ENCODE data around the gene PCDH15. TPM values are rescaled to one million over a fixed set of nuclear protein-coding genes. Genes with fewer than 3 reads are reported as not detected.

Gene PCDH15
- total RNA-seq, 2 donors from 2014 or later: 0.58 to 0.95 TPM

DNA sequence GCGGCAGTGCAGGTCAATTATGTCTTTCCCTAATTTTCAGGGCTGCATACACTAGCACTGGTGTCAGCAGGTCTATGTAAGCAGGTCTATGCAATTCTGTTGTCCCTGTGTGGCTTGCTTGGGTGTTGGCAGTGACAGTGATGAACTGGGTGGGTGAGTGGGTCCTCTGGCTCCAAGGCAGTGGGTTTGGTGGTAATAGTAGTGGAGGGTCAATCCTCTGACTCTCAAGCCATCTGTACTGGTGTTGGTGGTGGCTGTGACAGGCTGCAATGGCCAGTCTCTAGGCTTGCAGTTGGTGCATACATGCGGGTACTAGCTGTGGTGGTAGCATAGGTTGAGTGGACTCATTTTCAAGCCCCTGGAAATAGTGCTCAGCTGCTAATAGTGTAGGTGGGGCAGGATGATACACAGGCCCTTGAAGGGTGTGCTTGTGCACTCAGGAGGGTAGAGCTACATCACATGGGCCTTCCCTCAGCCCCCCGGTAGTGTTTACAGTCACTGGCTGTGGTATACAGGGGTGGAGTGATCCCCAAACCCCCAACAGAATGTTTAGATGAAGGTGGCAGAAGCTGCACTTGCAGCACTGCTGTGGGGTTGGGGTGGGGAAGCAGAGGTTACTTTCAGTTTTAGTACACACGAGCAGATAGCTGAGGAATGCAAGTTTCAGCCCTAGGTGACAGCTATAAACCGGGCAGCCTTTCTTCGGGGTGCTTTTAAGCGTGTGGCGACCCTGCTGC is 331.3 kb downstream of the PCDH15 start:
- Histone ChIP-seq H3K4me3 (ENCODE audit: low read length) (no peak overlapping the region), H3K4me1 (ENCODE audit: control insufficient read depth, insufficient read depth, low read length) (no peaks in the 10 kb centered on the region), H3K36me3 (ENCODE audit: control insufficient read depth, insufficient read depth, low read length) (no peaks in the 10 kb centered on the region), H3K27me3 (ENCODE audit: control insufficient read depth, insufficient read depth, low read length, poor library complexity, severe bottlenecking) (peaks cover 27% of the 10 kb centered on the region), H3K9me3 (ENCODE audit: control insufficient read depth, low read length) (no peaks in the 10 kb centered on the region), H3K27ac (ENCODE audit: low read depth, low read length) (no peak overlapping the region), H3K9ac (ENCODE audit: extremely low read depth, low read length, poor library complexity, severe bottlenecking) (no peak overlapping the region)
- H3K4me3 Mint-ChIP-seq: no peak overlapping the region
- no peak overlapping the region for H3K27ac Mint-ChIP-seq
- WGBS, 2 experiments (ENCODE audit: insufficient coverage in 1 of 2, insufficient read length in 1 of 2): 90 to 94% methylated on average over 4 to 8 of the region's 8 CpGs
- H3K27me3 Mint-ChIP-seq (ENCODE audit: insufficient read depth): peaks cover 22% of the 10 kb centered on the region
- no peak for DNase-seq
- TF ChIP-seq CTCF (conservative IDR thresholded peaks at IDR 0.05): no peak
- no peaks in the 10 kb centered on the region for H3K36me3 Mint-ChIP-seq (ENCODE audit: low read depth)
- H3K9me3 Mint-ChIP-seq: no peaks in the 10 kb centered on the region
- H3K4me1 Mint-ChIP-seq: peaks cover 2% of the 10 kb centered on the region

DNA sequence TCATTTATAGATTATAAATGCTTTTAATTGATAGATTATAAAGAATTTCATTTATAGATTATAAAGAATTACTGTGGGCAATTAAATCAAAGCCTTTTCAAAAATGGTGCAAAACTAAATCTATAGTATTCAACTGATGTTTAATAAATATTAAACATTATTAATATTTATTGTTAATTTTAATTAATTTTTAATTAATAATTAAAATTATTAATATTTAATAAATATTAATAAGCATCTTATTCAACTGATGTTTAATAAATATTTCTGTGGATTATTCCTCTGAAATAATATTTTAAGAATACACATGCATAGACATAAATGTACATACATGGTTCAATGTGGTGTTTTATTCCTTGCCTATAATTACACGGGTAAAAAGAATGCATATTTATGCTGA is 346.8 kb downstream of the PCDH15 start:
- no peaks in the 10 kb centered on the region for H3K9me3 Mint-ChIP-seq
- no peaks in the 10 kb centered on the region for H3K27me3 ChIP-seq (ENCODE audit: control insufficient read depth, insufficient read depth, low read length, poor library complexity, severe bottlenecking)
- H3K27ac ChIP-seq (ENCODE audit: low read depth, low read length): no peak overlapping the region
- no peaks in the 10 kb centered on the region for H3K9me3 ChIP-seq (ENCODE audit: control insufficient read depth, low read length)
- H3K27ac Mint-ChIP-seq: no peak overlapping the region
- TF ChIP-seq CTCF (conservative IDR thresholded peaks at IDR 0.05): no peak
- 94% methylated on average over 1 of the region's 1 CpG; no CpG with 5 or more reads in 1 of the 2 experiments for WGBS, 2 experiments (ENCODE audit: insufficient coverage in 1 of 2, insufficient read length in 1 of 2)
- no peaks in the 10 kb centered on the region for H3K36me3 Mint-ChIP-seq (ENCODE audit: low read depth)
- no peaks in the 10 kb centered on the region for H3K4me1 ChIP-seq (ENCODE audit: control insufficient read depth, insufficient read depth, low read length)
- H3K36me3 ChIP-seq (ENCODE audit: control insufficient read depth, insufficient read depth, low read length): no peaks in the 10 kb centered on the region
- no peak overlapping the region for H3K9ac ChIP-seq (ENCODE audit: extremely low read depth, low read length, poor library complexity, severe bottlenecking)
- H3K4me3 ChIP-seq (ENCODE audit: low read length): no peak overlapping the region
- no peaks in the 10 kb centered on the region for H3K4me1 Mint-ChIP-seq
- DNase-seq: no peak
- H3K27me3 Mint-ChIP-seq (ENCODE audit: insufficient read depth): no peaks in the 10 kb centered on the region
- H3K4me3 Mint-ChIP-seq: no peak overlapping the region

- Mint-ChIP-seq H3K4me1 (peaks cover 14% of the 10 kb centered on the region), H3K27me3 (ENCODE audit: insufficient read depth) (no peaks in the 10 kb centered on the region), H3K9me3 (no peaks in the 10 kb centered on the region), H3K27ac (no peak overlapping the region), H3K4me3 (no peak overlapping the region), H3K36me3 (ENCODE audit: low read depth) (no peaks in the 10 kb centered on the region)
- WGBS, 2 experiments (ENCODE audit: insufficient coverage in 1 of 2, insufficient read length in 1 of 2): 100% methylated on average over 1 of the region's 1 CpG; no CpG with 5 or more reads in 1 of the 2 experiments
- DNase-seq: no peak
- H3K27ac ChIP-seq (ENCODE audit: low read depth, low read length): no peak overlapping the region
- no peak overlapping the region for H3K9ac ChIP-seq (ENCODE audit: extremely low read depth, low read length, poor library complexity, severe bottlenecking)
- no peak overlapping the region for H3K4me3 ChIP-seq (ENCODE audit: low read length)
- H3K9me3 ChIP-seq (ENCODE audit: control insufficient read depth, low read length): no peaks in the 10 kb centered on the region
- no peaks in the 10 kb centered on the region for H3K4me1 ChIP-seq (ENCODE audit: control insufficient read depth, insufficient read depth, low read length)
- no peak for TF ChIP-seq CTCF (conservative IDR thresholded peaks at IDR 0.05)
- no peaks in the 10 kb centered on the region for H3K27me3 ChIP-seq (ENCODE audit: control insufficient read depth, insufficient read depth, low read length, poor library complexity, severe bottlenecking)
- no peaks in the 10 kb centered on the region for H3K36me3 ChIP-seq (ENCODE audit: control insufficient read depth, insufficient read depth, low read length)
These were observed 352.0 kb downstream of the PCDH15 start for GRCh38 chr10:54449056-54449455.

Data from endodermal cell (in vitro differentiated cells).